Superior temporal gyrus (tissue), 1 donor: ENCODE measurements around the gene XPNPEP1.

Experiments used
- DNase-seq: peaks from one replicate; pipeline ENCODE4 v3.0.0-alpha.2; 2016; ENCODE audit errors: extremely low spot score

XPNPEP1 gene

DNA sequence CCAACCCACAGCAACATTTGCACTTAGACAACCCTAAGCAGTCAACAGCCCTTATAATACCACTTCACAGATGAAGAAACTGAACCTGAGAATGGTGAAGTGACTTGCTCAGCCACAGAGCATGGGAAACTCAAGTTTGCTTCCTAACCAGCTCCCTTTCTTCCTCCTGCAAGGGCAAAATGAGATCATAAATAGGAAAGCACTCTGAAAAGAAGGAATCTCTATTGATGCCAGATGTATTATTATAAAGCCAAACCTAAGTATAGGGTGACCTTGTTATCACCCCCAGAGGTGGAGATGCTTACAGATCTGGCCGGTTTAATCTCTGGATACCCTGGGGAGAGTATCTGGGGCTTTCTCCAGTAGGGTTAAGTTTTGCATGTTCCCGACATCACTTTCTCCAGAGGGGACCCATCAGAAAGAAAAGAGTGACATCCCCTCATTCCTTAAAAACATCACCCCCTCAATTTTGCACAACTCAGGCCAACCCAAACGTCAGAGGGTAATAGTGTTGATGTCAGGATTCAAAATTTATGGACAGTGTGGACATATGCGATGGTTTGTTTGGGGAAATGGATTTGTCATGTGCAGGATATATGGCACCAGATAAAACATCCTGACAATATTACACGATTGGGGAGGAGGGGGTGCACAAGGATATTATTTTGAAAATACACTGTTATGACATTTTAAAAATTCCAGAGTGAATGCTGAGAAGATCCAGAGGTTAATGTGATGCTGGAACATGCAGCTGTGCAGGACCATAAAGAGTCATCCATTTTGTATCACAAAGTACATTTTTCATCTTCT, 24.0 kb upstream of the XPNPEP1 start:
- no peak for DNase-seq

- DNase-seq: peak; percentile 55
These were observed 23.4 kb upstream of the XPNPEP1 start for GRCh38 chr10:109946680-109947079.

- no peak for DNase-seq
These were observed 22.3 kb upstream of the XPNPEP1 start for GRCh38 chr10:109945473-109946177.

DNA sequence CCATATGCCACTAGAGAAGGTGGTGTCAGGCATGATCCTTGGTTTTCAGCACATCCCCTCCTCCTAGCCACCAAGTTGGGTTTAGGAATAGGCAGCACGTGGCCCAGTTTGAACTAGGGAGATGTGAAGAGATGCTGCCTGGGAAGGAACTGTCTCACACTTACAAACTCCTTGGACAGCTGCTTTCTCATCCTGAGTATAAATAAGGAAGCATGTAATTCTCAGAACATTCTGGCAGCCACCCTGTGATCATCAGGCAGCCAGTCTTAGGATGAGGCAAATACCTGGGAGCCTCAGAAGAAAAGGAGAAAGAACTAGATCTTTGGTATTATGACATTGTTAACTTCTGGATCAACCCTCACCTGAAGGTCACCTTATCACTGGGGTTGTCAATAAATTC, 21.3 kb upstream of the XPNPEP1 start:
- DNase-seq: peak; percentile 27

DNA sequence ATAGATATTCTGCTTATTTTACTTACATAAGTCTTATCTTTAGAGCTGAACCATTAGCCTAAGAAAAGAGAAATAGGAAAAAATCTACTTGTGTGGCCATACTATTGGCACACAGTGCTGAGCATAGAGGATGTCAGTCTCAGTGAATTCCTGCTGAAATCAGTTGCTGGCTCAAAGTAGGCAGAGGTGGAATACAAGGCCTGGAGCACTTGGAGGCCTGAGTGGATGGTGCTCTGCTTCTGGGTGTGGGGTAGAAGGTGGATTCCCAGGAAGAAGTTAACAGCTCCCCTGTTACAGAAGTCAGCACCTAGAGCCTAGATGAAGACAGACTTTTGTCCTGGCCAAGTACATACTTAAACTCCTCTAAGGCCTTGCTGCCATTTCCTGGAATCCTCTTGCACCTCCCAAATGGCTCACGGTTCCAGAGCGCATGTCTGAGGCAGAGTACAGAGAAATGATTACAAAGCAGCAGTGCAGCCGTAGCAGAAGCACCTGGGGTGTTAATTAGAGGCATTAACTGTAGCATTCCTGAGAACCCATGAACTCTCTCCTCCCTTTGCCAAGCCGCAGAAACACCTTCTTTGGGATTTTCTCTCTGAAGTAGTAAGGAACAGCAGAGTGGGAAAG, 18.0 kb upstream of the XPNPEP1 start:
- peak; percentile 3 for DNase-seq

DNA sequence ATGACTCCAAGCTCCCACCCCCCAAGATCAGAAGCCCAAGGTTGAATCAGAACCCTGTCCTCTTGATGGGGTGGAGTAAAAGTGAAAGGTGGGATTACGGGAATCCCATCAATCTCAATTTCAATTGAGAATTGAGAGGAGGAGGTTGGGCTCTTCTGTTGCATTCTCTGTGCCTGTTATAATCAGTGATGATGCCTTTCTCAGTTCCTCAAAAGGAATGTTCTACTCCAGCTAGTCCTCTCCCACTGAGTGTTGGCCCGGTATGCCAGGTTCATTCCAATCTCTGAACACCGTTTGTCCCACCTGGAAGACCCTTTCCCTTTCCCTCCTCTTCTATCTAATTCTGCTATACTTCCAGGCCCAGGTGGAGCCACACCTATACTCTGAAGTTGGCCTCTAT, 17.2 kb upstream of the XPNPEP1 start:
- DNase-seq: no peak

DNA sequence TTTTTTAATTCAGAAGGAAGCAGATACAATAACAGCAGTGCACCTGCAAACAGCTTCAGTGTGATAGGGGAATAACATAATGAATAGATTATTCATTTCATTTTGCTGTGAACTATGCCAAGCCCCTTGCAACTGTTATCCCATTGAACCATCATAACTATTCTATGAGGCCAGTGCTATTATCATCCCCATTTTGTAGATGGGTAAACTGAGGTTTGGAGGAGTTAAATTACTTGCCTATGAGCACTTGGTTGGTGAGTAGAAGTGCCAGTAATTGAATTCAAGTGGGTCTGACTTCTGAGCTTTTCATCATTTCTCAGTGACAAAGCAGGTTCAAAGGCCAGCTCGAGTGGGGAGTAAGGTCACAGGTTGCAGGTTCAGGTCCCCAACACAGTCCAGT, 16.8 kb upstream of the XPNPEP1 start:
- DNase-seq: no peak

DNA sequence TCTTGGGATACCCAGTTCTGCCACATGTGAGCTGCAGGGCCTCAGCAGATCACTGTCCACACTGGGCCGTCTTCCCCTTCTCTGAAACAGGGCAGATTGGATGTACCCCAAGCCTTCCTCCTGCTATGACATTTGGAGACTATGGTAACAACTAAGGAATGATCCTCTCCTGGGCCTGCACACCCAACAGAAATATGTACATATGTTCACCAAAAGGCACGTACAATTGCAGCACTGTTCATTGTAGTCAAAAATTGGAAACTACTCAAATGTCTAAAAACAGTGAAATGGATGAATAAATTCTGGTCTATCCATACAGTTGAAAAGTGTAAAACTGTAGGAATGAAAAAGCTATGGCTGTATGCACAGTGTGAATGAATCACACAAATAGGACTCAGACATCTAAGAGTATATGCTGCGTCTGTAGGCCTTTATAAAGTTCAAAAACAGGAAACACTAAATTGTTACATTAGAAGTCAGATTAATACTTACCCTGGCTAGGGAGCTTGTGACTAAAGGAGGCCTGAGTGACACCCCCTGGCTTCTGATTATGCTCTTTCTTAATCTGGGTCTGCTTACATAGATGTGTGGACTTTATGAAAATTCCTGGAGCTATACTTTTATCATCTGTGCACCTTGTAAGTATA, 16.1 kb upstream of the XPNPEP1 start:
- DNase-seq: no peak

- no peak for DNase-seq
These were observed 14.3 kb upstream of the XPNPEP1 start for GRCh38 chr10:109937460-109938065.

DNA sequence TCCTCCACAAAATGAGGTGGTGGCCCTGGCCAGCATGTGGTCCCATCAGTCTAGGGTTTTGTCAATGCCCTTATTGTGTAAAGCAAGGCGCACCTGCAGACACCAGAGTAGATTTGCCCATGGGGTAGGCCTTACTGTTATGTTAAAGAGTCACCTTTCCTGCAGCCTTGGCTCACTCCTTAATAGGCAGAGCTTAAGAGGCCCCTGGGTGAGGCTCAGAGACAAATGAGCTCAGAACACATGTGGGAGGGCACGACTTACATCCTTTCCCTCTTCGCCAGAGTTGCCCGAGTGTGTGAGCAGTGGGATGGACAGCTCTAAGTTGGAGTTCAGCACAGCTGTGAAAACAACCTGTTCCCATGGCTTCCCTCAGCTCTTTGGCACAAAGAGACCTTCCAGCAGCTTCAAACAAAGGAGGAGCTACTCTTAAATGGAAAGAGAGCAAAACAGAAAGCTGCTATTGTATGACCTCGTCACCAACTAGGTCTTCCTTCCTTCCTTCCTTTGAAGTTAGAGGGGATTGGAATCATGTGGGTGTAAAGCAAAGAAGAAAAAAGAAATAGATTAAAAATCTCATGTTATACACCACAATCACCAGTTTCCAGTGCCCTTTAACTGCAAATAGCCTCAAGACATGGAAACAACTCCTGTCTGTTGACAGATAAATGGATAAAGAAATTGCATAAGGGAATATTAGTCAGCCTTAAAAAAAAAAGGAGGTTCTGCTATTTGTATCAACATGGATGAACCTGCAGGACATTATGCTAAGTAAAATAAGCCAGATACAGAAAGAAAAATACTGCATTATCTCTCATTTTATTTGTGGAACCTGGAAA, 11.9 kb upstream of the XPNPEP1 start:
- no peak for DNase-seq

DNA sequence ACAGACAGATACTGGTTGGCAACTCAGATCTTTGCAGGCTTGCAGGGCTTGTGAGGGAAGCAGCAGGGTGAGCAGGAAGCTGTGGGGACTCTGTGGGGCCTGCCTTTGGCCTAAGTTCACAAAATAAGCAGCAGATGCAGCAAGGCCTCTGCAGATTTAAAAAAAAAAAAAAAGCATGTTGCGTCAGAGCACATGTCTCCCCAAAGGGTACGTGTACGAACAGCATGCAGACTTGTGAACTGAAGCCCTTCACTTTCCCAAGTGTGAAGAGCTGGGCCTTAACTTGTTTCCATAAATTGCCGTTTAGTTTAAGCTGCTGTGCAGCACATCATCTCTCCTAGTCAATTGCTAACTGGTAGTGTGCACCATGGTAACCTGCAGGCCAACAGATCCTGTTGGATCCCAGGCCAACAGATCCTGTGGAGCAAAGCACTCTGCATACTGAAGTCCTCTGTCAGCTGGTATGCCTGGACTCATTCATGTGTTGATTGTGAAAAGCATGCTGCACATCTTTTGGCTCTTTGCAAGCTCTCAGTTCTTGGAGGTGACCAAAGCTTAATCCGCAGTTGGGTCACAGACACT, 10.8 kb upstream of the XPNPEP1 start:
- no peak for DNase-seq

DNA sequence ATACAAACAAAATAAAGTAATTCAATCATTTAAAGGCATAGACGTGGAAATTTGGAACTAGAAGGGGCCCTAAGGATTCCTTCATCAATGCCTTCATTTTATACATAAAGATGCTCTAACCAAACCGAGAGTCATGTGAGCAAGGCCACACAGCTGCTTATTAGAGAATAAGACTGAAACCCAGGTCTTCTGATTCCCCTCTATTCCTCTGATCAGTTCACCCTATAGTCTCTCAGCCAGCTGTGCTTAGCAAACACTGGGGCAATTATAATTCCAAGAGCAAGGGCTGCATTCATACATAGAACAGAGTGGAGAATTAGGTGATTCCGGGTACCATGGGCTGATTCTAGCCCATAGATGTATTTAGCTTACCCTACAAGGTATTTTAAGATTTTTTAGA, 9.7 kb upstream of the XPNPEP1 start:
- no peak for DNase-seq

DNA sequence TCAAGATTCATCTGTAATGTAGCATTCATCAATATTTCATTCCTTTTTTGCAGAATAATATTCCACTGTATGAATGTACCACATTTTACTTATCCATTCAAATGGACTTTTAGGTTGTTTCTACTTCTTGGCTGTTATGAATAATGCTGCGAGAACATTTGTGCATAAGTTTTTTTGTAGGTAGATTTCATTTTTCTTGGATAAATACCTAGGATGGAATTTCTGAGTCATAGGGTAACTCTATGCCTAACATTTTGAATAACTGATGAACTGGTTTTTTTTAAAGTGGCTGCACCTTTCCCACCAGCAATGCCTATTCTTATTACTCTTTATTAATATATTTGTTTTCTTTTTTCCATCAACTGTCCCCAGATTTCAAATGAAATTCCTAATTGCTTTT, 9.1 kb upstream of the XPNPEP1 start:
- no peak for DNase-seq

- DNase-seq: peak; percentile 41
These were observed 7.9 kb upstream of the XPNPEP1 start for GRCh38 chr10:109931163-109931562.

GRCh38 chr10:109929501-109930219, 6.3 kb upstream of the XPNPEP1 start:
- no peak for DNase-seq

- no peak for DNase-seq
These were observed 5.2 kb upstream of the XPNPEP1 start for GRCh38 chr10:109928475-109928891.

DNA sequence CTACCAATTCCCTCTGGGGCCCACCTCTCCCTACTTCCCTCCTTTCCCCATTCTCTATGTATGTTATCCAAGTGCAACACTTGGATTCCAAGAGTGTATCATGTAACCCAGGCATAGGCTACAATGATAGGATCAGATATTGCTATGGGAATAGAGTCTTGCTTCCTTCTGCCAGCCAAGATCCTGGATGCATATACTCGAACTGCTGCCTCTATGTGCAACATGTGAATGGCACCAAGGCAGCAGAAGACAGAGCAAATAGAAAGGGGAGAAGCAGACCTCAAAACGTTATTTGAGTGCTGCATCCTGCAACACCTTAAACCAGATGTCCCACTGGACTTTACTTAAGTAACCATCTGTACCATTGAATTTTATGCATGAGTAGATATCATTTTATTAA, 3.5 kb upstream of the XPNPEP1 start:
- DNase-seq: no peak

DNA sequence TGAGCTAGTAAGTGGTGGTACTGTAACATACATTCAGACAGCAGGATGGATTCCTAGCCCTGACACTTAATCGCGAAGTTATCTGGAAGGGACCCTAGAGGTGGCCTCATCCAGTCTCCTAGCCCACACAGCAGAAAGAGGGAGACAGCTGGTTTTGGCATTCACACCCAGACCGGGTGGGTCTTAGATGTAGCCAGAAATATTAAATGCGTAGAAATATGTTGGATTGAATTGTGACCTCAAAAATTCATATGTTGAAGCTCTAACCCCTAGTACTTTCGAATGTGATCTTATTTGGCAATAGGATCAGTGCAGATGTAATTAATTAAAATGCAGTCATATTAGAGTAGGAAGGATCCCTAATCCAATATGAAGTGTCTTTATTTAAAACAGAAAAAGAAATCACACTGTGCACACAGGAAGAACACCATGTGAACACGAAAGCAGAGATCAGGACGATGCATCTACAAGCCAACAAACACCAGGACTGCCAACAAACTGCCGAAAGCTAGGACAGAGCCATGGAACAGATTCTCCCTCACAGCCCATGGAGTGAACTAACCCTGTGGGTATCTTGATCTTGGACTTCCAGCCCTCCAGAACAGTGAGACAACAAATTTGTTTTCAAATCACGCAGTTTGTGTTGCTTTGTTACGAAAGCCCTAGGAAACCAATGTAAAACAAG, 2.9 kb upstream of the XPNPEP1 start:
- DNase-seq: no peak

GRCh38 chr10:109924967-109925620, 1.8 kb upstream of the XPNPEP1 start:
- DNase-seq: no peak
